ENCODE results near the gene C17orf114.

DNA sequence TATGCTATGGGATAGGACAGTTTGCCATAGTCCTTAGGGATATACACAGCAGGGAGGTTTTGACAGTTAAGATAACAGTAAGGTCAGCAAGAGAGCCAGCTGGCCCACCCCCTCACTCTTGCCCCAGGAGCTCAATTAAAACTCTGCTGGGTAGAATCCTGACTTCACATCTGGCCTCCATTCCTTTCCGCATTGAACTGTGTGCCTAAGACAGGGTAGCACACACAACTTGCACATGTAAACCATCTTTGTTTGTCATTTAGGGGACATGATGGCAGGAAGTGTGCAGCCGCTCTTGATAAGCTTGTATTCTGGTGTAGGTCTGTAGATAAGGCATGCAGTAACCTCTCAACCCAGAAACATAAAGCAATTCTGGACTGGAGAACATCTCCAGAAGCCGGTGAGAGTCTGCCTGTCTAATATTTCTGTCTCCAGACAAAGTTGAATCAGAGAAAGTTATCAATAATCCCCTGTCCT, 36.2 kb upstream of the C17orf114 start:
- TF ChIP-seq, protein P1, sequence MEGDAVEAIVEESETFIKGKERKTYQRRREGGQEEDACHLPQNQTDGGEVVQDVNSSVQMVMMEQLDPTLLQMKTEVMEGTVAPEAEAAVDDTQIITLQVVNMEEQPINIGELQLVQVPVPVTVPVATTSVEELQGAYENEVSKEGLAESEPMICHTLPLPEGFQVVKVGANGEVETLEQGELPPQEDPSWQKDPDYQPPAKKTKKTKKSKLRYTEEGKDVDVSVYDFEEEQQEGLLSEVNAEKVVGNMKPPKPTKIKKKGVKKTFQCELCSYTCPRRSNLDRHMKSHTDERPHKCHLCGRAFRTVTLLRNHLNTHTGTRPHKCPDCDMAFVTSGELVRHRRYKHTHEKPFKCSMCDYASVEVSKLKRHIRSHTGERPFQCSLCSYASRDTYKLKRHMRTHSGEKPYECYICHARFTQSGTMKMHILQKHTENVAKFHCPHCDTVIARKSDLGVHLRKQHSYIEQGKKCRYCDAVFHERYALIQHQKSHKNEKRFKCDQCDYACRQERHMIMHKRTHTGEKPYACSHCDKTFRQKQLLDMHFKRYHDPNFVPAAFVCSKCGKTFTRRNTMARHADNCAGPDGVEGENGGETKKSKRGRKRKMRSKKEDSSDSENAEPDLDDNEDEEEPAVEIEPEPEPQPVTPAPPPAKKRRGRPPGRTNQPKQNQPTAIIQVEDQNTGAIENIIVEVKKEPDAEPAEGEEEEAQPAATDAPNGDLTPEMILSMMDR (IDR thresholded peaks at IDR 0.05; ENCODE audit: low read depth, low read length), result no peak
- no peak for TF ChIP-seq EZH2phosphoT487 (IDR thresholded peaks at IDR 0.05; ENCODE audit: low read depth)
